Measurements from ENCODE around the gene PDXK.

- TF ChIP-seq EP300 (IDR thresholded peaks at IDR 0.05; ENCODE audit: borderline replicate concordance in 1 of 2, low read depth in 1 of 2, low read length in 1 of 2) (no peak), FOXM1 (IDR thresholded peaks at IDR 0.05; ENCODE audit: low read depth) (no peak), JUND (IDR thresholded peaks at IDR 0.05) (no peak), POLR2AphosphoS5 (IDR thresholded peaks at IDR 0.05; ENCODE audit: low read depth, low read length) (no peak), RCOR1 (IDR thresholded peaks at IDR 0.05; ENCODE audit: low read length) (no peak), CHD2 (IDR thresholded peaks at IDR 0.05; ENCODE audit: low read length, partially characterized antibody) (no peak)
- TF ChIP-seq, protein P1, sequence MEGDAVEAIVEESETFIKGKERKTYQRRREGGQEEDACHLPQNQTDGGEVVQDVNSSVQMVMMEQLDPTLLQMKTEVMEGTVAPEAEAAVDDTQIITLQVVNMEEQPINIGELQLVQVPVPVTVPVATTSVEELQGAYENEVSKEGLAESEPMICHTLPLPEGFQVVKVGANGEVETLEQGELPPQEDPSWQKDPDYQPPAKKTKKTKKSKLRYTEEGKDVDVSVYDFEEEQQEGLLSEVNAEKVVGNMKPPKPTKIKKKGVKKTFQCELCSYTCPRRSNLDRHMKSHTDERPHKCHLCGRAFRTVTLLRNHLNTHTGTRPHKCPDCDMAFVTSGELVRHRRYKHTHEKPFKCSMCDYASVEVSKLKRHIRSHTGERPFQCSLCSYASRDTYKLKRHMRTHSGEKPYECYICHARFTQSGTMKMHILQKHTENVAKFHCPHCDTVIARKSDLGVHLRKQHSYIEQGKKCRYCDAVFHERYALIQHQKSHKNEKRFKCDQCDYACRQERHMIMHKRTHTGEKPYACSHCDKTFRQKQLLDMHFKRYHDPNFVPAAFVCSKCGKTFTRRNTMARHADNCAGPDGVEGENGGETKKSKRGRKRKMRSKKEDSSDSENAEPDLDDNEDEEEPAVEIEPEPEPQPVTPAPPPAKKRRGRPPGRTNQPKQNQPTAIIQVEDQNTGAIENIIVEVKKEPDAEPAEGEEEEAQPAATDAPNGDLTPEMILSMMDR (IDR thresholded peaks at IDR 0.05): no peak
Observed at GRCh38 chr21:43762303-43763128, 43.6 kb downstream of the PDXK start.

All from SK-N-SH (cell line).